Chondrocyte (in vitro differentiated cells): ENCODE data around the gene MAP2. TPM values are rescaled to one million over a fixed set of nuclear protein-coding genes. Genes with fewer than 3 reads are reported as not detected.

ENCODE experiments used
- DNase-seq: peaks from one replicate; pipeline ENCODE4 v3.0.0; 2021; ENCODE audit warnings: mixed read lengths, low spot score
- H3K27ac Mint-ChIP-seq: one replicate; pipeline ENCODE4 v1.8.0; 2021; ENCODE audit warnings: mild to moderate bottlenecking, moderate library complexity, mixed read lengths; ENCODE audit not compliant: unreplicated experiment
- H3K27me3 Mint-ChIP-seq: 2 replicates; pipeline ENCODE4 v1.8.0; 2021; ENCODE audit warnings: low read depth, mixed read lengths
- H3K36me3 Mint-ChIP-seq: 2 replicates; pipeline ENCODE4 v1.8.0; 2021; ENCODE audit warnings: low read depth, mixed read lengths
- H3K4me1 Mint-ChIP-seq: 2 replicates; pipeline ENCODE4 v1.8.0; 2021; ENCODE audit warnings: low read depth, mild to moderate bottlenecking, mixed read lengths
- H3K4me3 Mint-ChIP-seq: one replicate; pipeline ENCODE4 v1.8.0; 2021; ENCODE audit warnings: mild to moderate bottlenecking, moderate library complexity, mixed read lengths; ENCODE audit not compliant: unreplicated experiment
- H3K9me3 Mint-ChIP-seq: 2 replicates; pipeline ENCODE4 v1.8.0; 2021; ENCODE audit warnings: low read depth, mixed read lengths
- total RNA-seq: library from RNA; stranded (reverse); gene quantifications from 3 replicates; pipeline ENCODE4 v1.2.1, GENCODE V29; 2021
- TF ChIP-seq, protein P1 (sequence below): fragments of 200-600 bp; sonication (generic); IDR thresholded peaks from 2 replicates; pipeline ENCODE4 v1.5.0; 2021; ENCODE audit warnings: antibody characterized with exemption, mild to moderate bottlenecking, moderate library complexity

MAP2 gene
- total RNA-seq, 1 donor from 2014 or later: 13.9 TPM

- Mint-ChIP-seq H3K4me1 (peaks cover 34% of the 10 kb centered on the region), H3K9me3 (peaks cover 26% of the 10 kb centered on the region), H3K4me3 (peak overlapping the region; percentile 20), H3K27ac (peak overlapping the region; percentile 87), H3K27me3 (no peaks in the 10 kb centered on the region), H3K36me3 (peaks cover 12% of the 10 kb centered on the region)
- DNase-seq: no peak
- TF ChIP-seq, protein P1, sequence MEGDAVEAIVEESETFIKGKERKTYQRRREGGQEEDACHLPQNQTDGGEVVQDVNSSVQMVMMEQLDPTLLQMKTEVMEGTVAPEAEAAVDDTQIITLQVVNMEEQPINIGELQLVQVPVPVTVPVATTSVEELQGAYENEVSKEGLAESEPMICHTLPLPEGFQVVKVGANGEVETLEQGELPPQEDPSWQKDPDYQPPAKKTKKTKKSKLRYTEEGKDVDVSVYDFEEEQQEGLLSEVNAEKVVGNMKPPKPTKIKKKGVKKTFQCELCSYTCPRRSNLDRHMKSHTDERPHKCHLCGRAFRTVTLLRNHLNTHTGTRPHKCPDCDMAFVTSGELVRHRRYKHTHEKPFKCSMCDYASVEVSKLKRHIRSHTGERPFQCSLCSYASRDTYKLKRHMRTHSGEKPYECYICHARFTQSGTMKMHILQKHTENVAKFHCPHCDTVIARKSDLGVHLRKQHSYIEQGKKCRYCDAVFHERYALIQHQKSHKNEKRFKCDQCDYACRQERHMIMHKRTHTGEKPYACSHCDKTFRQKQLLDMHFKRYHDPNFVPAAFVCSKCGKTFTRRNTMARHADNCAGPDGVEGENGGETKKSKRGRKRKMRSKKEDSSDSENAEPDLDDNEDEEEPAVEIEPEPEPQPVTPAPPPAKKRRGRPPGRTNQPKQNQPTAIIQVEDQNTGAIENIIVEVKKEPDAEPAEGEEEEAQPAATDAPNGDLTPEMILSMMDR: no peak
Observed at GRCh38 chr2:209495855-209496585, 72.2 kb downstream of the MAP2 start.

- DNase-seq: no peak
- H3K4me3 Mint-ChIP-seq: no peak overlapping the region
- H3K4me1 Mint-ChIP-seq: peaks cover 34% of the 10 kb centered on the region
- H3K27ac Mint-ChIP-seq: peak overlapping the region; percentile 87
- H3K36me3 Mint-ChIP-seq: peaks cover 7% of the 10 kb centered on the region
- TF ChIP-seq, protein P1: no peak
- H3K27me3 Mint-ChIP-seq: no peaks in the 10 kb centered on the region
- peaks cover 20% of the 10 kb centered on the region for H3K9me3 Mint-ChIP-seq
Observed at GRCh38 chr2:209496586-209496982, 72.7 kb downstream of the MAP2 start.

DNA sequence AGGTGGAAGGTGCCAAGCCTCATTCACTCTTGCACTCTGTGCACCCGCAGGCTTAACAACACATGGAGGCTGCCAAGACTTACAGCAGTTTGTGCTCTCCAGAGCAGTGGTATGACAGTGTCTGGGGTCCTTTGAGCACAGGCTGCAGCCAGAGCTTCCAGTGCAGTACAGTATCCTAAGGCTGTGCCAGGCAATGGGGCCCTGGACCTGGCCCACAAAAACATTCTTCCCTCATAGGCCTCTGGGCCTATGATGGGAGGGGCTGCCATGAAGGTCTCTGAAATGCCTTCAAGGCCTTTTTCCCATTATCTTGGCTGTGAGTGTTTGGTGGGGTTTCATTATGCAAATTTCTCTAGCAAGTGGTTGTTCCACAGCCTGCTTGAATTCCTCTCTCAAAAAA lies 74.8 kb downstream of the MAP2 start:
- TF ChIP-seq, protein P1: no peak

DNA sequence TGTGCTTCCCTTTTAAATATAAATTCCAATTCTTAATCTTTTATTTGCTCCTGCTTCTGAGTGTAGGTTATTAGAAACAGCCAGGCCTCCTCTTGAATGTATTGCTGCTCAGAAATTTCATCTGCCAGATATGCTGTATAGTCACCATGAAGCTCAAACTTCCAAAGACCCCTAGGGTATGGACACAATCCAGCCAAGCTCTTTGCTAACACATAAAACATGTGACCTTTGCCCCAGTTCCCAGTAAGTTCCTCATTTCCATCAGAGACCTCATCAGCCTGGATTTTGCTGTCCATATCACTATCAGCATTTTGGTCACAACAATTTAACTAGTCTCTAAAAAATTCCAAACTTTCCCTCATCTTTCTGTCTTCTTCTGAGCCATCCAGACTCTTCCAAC lies 75.2 kb downstream of the MAP2 start:
- no peak for DNase-seq
- no peaks in the 10 kb centered on the region for H3K27me3 Mint-ChIP-seq
- TF ChIP-seq, protein P1: no peak
- peaks cover 7% of the 10 kb centered on the region for H3K36me3 Mint-ChIP-seq
- H3K4me3 Mint-ChIP-seq: no peak overlapping the region
- H3K9me3 Mint-ChIP-seq: peaks cover 11% of the 10 kb centered on the region
- H3K27ac Mint-ChIP-seq: no peak overlapping the region
- peaks cover 34% of the 10 kb centered on the region for H3K4me1 Mint-ChIP-seq

More for the DNA sequence above, 74.8 kb downstream of the MAP2 start:
- H3K27ac Mint-ChIP-seq: no peak overlapping the region
- H3K4me3 Mint-ChIP-seq: no peak overlapping the region
- no peak for DNase-seq
- H3K27me3 Mint-ChIP-seq: no peaks in the 10 kb centered on the region
- H3K4me1 Mint-ChIP-seq: peaks cover 34% of the 10 kb centered on the region
- H3K9me3 Mint-ChIP-seq: peaks cover 11% of the 10 kb centered on the region
- H3K36me3 Mint-ChIP-seq: peaks cover 7% of the 10 kb centered on the region

- TF ChIP-seq, protein P1: no peak
- no peak overlapping the region for H3K4me3 Mint-ChIP-seq
- H3K27ac Mint-ChIP-seq: no peak overlapping the region
- peaks cover 11% of the 10 kb centered on the region for H3K9me3 Mint-ChIP-seq
- peaks cover 17% of the 10 kb centered on the region for H3K4me1 Mint-ChIP-seq
- no peaks in the 10 kb centered on the region for H3K27me3 Mint-ChIP-seq
- peaks cover 7% of the 10 kb centered on the region for H3K36me3 Mint-ChIP-seq
- no peak for DNase-seq
Observed at GRCh38 chr2:209501579-209501978, 77.7 kb downstream of the MAP2 start.
